GM19351 (cell line): ENCODE results near the gene ERFE.

Source experiments
- ATAC-seq: cut with Tn5 transposase; IDR thresholded peaks from one replicate; pipeline ENCODE4 v1.9.1; 2021; ENCODE audit warnings: mild to moderate bottlenecking, moderate library complexity; ENCODE audit not compliant: unreplicated experiment

Gene ERFE

GRCh38 chr2:238125127-238125885, 33.5 kb upstream of the ERFE start:
- no peak for ATAC-seq

- ATAC-seq = no peak
These were observed 32.4 kb upstream of the ERFE start for GRCh38 chr2:238126338-238126737.

DNA sequence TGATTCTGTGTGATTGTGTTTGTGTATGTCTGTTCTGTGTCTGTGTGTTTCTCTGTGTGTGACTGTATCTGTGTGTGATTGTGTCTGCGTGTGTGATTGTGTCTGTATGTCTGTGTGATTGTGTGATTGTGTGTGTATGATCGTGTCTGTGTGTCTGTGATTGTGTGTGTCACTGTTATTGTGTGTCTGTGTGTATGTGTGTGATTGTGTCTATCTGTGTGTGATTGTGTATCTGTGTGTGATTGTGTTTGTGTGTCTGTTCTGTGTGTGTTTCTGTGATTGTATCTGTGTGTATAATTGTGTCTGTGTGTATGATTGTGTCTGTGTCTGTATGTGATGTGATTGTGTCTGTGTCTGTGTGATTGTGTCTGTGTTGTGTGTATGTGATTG, 32.0 kb upstream of the ERFE start:
- ATAC-seq = no peak

GRCh38 chr2:238127165-238128060, 31.4 kb upstream of the ERFE start:
- ATAC-seq = peak; percentile 81

DNA sequence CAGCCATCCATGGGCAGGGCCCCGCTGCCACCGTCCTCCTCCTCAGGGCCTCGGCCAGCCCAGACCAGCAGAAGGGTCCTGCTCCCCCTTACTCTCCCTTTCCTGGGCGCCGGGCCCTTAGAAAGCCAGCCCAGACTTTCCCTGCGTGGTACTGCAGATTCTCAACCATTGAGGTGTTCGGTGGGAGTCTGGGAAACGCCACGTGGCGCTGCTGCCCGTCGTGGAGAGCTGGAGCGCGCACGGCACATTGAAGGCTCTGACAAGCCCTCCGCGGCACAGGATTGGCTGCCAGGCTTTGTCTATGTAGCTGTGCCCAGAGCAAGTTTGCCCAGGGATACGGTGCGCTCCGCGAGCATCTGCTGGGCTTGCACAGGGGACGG, 30.7 kb upstream of the ERFE start:
- no peak for ATAC-seq

- no peak for ATAC-seq
These were observed 30.2 kb upstream of the ERFE start for GRCh38 chr2:238128534-238129001.

DNA sequence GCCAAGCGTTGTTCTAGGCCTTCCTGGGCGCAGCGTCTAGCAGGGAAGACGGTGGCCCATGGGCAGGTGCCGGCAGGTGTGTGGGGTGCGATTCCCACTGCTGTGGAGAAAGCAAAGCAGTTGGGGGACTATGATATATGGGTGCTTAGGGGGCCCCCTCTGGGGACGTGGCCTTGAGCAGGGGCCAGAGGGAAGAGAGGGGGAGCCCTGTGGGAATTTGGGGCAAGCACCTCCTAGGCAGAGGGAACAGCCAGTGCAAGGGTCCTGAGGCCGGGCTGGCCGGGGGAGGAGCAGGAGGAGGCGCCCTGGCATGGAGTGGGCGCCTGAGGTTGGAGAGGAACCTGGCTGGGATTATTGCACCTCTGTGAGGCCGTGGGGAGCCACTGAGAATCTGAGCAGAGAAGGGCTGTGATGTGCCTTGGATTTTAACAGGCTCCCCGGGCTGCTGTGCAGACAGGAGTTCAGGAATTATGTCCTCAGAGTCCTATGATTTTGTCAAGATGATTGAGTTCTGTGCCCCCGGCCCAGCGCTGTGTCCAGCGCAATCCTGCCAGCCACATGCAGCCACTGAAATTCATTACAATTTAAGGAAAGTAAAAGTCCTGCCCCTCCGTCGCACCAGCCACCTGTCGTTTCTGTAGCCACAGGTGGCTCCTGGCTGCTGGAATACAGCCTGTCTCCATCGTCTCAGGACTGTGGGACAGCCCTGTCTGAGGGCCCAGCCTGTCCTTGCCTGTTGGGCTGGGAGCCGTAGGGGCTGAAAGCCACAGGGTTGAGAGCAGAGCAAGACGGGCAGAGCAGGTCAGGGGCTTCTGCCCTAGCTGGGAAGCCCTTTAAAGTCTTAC, 29.4 kb upstream of the ERFE start:
- ATAC-seq = no peak

DNA sequence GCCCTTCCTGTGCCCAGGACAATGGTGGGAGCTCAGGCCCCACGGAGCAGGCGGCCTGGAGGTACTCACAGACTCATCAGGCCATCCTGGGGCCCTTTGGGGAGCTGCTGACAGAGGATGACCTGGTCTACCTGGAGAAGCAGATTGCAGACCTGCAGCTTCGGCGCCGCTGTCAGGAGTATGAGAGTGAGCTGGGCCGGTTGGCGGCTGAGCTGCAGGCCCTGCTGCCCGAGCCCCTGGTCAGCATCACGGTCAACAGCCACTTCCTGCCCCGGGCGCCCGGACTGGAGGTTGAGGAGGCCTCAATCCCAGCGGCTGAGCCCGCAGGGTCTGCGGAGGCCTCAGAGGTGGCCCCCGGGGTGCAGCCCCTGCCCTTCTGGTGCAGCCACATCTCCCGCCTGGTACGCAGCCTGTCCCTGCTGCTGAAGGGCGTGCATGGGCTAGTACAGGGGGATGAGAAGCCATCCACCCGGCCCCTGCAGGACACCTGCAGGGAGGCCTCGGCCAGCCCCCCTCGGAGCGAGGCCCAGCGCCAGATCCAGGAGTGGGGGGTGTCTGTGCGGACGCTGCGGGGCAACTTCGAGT, 28.6 kb upstream of the ERFE start:
- ATAC-seq = no peak

GRCh38 chr2:238130696-238131628, 27.8 kb upstream of the ERFE start:
- ATAC-seq = no peak

- no peak for ATAC-seq
These were observed 26.9 kb upstream of the ERFE start for GRCh38 chr2:238131761-238132462.

DNA sequence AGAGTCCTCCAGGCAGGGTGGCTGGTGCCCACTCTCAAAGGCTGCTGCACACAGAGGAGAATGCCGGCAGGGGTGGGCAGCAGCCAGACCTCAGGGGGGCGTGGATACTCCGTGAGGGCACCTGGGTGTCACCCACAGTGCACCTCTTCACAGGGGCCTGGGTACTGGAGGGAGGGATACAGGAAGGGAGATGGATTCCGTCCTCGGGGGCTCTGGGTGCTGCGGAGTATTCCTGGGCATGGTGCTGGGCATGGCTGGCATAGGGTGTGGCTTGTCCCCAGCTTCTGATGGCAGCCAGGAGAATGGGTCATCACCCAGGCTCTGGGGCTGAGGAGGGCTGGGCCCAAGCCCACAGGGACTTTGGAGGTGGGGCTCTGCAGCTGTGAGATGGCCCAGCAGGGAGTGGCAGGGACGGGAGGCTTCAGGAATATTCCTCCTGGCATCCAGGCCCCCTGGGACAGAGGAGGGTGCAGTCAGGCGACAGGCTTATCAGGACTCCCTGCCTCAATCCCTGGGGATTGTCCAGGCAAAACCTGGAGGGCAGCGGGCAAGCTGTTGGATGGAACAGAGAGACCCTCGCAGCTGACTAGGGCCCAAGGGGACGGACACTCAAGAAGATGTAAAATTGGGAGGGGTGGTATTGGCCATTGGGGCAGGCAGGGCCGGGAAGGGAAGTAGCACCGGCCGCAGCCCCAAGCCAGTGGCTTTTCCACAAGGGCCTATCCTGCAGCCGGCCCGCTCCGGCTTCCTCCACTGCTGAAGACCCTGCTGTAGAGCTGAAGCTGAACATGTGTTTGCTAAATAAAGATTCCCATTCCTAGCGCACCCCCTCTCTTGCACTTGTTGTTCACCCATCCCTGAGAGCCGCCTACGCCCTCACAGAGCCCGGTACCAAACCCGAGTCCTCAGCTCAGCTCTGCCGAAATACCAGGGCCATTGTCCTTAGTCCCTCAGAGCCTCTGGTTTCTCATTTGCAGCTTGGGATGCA, 26.0 kb upstream of the ERFE start:
- ATAC-seq = no peak

DNA sequence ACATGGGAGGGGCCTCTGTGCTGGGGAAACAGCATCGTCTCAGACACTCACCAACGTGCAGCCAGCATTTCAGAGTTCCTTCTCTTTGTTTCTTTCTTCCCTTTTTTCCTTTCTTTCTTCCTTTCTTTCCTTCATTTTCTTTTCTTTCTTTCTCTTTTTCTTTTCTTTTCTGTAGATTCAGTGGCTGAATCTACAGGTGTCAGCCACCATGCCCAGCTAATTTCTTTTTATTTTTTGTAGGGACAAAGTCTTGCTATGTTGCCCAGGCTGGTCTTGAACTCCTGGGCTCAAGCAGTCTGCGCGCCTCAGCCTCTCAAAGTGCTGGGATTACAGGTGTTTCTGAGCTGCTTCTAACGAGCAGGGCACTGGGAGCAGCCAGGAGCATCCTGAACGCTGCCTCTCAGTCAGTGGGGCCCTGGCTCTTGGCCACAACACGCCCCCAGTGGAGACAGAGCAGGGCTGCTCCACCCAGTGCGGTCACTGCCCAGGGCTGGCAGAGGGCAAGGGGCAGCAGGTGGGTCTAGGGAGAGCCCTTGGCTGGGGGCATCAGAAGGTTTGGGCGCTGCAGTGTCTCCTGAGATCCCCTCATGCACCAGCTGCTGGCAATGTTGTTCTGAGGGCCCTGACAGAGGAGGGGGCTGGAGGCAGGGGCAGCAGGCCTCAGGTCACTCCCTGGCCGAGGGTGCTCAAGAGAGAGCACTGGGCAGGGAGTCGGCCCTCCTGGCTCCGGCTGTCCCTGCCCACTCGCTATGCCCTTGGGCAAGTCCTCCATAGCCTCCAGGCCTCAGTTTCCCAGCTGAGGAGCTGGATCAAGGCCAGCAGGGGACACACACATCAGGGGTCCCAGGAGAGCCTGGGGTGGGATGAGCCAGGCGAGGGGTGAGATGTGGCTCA, 25.0 kb upstream of the ERFE start:
- ATAC-seq = no peak

GRCh38 chr2:238134393-238134785, 24.4 kb upstream of the ERFE start:
- no peak for ATAC-seq

DNA sequence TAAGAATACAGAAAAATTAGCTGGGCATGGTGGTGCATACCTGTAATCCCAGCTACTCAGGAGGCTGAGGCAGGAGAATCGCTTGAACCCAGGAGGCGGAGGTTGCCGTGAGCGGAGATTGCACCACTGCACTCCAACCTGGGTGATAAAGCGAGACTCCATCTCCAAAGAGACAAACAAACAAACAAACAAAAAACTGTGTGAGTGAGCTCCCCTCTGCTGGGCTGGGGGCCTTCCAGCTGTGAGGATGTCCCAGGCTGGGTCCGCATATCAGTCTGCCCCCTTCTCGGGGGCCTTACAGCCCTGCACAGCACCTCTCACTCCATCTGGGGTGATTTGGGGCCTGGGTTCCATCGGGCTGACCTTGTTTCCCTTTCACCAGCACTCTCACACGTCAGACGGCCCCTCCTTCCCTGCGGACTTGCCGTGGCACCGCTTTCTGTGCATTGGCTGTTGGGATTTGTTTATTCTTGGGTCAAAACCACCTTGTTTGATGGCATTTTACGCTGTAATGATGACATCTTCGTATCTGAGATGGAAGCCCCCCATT, 23.1 kb upstream of the ERFE start:
- no peak for ATAC-seq

DNA sequence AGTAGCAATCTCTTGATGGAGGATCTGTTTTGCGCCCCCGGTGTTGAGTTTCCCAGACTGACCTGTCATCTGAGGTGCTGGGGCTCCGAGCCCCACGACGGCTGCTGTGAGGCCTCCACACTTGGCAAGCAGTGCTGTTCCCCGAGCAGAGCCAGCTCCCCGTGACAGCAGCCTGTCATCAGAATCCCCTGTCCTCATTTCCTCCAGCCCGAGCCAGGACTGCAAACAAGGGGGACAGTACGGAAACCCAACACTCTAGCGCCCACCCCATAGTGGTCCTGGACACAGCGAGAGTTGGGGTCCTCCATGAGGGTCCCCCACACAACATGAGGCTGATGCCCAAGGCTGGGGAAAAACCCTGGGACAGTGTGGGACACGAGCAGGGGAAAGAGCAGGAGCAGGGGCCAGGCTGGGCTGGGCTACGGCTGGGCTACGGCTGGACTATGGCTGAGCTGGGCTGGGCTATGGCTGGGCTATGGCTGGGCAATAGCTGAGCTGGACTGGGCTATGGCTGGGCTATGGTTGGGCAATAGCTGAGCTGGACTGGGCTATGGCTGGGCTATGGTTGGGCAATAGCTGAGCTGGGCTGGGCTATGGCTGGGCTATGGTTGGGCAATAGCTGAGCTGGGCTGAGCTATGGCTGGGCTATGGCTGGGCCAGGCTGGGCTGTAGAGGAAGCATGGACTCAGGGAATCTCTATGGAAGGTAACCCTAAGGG, 21.8 kb upstream of the ERFE start:
- ATAC-seq = no peak

GRCh38 chr2:238137885-238138284, 20.9 kb upstream of the ERFE start:
- ATAC-seq = no peak
